DND-41 (cell line): ENCODE measurements around the gene CFL1.

Experiments
- ATAC-seq: fragments of 200-7000 bp; cut with Tn5 transposase; 3 replicates; pipeline ENCODE4 v1.9.1; 2021; ENCODE audit warnings: low read depth; ENCODE audit not compliant: insufficient read depth
- DNase-seq: peaks from one replicate; pipeline ENCODE4 v3.0.0-alpha.2; 2020
- H2AFZ ChIP-seq: 2 replicates; pipeline ENCODE4 v1.6.0; 2012; ENCODE audit warnings: low read depth, low read length
- H3K27ac ChIP-seq: 2 replicates; pipeline ENCODE4 v1.5.1; 2012; ENCODE audit warnings: low read length, inconsistent platforms
- H3K27me3 ChIP-seq: fragments of 200-600 bp; sonication (generic); 2 replicates; pipeline ENCODE4 v1.6.0; 2012; ENCODE audit warnings: low read length, mild to moderate bottlenecking, inconsistent platforms; ENCODE audit not compliant: insufficient read depth, poor library complexity
- H3K36me3 ChIP-seq: 2 replicates; pipeline ENCODE4 v1.5.1; 2012; ENCODE audit warnings: low read length, inconsistent platforms; ENCODE audit not compliant: insufficient read depth
- H3K4me1 ChIP-seq: 2 replicates; pipeline ENCODE4 v1.5.1; 2012; ENCODE audit warnings: mild to moderate bottlenecking, low read length; ENCODE audit not compliant: insufficient read depth
- H3K4me2 ChIP-seq: 2 replicates; pipeline ENCODE4 v1.6.0; 2012; ENCODE audit warnings: mild to moderate bottlenecking, moderate library complexity, low read length, inconsistent platforms; ENCODE audit not compliant: insufficient read depth
- H3K4me3 ChIP-seq, 2 experiments: fragments of 200-600 bp in 1 of 2; shearing (Covaris generic) in 1 of 2; 2 replicates each; pipeline ENCODE4 v1.5.1; 2012 to 2016; ENCODE audit warnings: inconsistent platforms in 2 of 2, low read length in 2 of 2, mild to moderate bottlenecking in 2 of 2, low read depth in 1 of 2, moderate library complexity in 1 of 2
- H3K79me2 ChIP-seq: 2 replicates; pipeline ENCODE4 v1.6.0; 2012; ENCODE audit warnings: low read length, inconsistent platforms; ENCODE audit not compliant: insufficient read depth
- H3K9ac ChIP-seq: 2 replicates; pipeline ENCODE4 v1.6.0; 2012; ENCODE audit warnings: low read depth, mild to moderate bottlenecking, inconsistent platforms, low read length, moderate library complexity
- H3K9me3 ChIP-seq: 2 replicates; pipeline ENCODE4 v1.5.1; 2012; ENCODE audit warnings: low read length, moderate library complexity, mild to moderate bottlenecking, inconsistent platforms; ENCODE audit not compliant: insufficient read depth, severe bottlenecking
- H4K20me1 ChIP-seq: 2 replicates; pipeline ENCODE4 v1.6.0; 2012; ENCODE audit warnings: low read length; ENCODE audit not compliant: insufficient read depth
- EZH2 ChIP-seq: IDR thresholded peaks from 3 replicates; pipeline ENCODE4 v1.6.1; 2012; ENCODE audit warnings: borderline replicate concordance, low read depth, mild to moderate bottlenecking, moderate library complexity, low read length, inconsistent platforms; ENCODE audit not compliant: severe bottlenecking
- TF ChIP-seq, protein P1 (sequence below): IDR thresholded peaks from 2 replicates; pipeline ENCODE4 v1.5.1; 2012; ENCODE audit warnings: borderline replicate concordance, low read length, moderate library complexity, mild to moderate bottlenecking; ENCODE audit not compliant: poor library complexity, severe bottlenecking; ENCODE audit errors: extremely low read depth

CFL1 gene

DNA sequence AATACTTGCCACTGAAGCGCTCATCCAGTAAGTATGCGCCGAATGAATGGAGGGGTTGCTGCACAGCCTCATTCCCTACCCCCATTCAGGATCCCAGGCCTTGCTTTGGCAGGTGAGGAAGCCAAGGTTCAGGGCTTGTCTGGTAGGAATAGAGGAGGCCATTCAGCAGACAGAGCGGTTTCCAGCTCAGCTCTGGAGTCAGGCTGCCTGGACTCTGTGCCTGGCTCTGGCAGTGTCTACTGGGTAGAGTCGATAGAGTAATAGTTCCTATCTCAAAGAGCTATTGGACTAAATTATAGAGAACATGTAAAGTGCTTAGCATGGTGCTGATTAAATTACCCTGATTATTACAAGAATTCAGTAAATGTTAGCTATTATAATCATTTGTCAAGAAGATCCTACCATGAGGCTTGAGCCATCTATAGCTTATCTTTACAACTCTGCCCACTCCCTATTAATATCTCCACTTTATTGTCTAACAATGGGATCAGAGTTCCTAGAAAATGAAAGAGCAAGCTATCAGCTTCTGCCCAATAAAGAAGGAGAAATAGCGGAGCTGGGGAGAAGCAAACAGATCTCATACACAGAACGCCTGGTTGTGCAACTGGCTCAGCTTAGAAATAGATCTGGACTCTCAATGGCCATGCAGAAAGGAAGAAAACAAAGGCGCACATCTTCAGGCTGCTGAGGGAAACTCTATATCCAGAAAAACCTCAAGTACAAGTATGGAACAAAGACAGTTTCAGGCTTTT lies 30.8 kb downstream of the CFL1 start:
- no peak for DNase-seq
- Histone ChIP-seq H3K9me3 (no peaks in the 10 kb centered on the region), H2AFZ (no peak overlapping the region)

DNA sequence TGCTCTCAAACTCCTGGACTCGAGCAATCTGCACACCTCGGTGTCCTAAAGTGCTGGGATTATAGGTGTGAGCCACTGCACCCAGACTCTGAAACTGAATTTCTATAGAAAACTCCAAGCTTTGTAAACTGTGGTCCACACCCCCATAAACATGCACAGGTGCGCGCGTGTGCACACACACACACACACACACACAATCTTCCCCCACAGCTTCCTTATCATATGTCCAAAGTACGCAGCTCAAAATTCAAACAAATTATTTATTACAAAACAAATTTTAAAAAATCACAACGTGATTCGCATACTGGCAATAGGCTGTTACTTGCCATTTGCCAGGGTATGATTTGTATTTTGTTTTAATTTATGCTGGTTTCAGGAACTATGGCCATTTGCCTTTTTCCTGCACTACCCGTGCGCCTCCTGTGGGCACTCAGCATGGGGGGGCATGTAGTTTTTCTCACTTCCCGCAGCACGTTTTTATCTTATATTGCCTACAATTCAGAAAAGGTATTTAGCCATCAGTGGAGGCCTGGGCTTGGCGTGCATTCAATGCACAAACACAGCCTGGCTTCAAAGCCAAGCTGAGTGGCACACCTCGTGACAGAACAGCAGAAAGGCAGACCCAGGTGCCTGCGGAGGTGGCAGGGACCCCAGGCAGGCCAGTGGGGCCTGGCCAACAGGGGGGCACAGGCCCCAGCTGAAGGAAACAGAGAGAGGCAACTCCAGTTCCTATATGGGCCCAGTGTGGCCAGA lies 35.0 kb downstream of the CFL1 start:
- Histone ChIP-seq H2AFZ (no peak overlapping the region), H3K9ac (no peak overlapping the region), H3K36me3 (no peaks in the 10 kb centered on the region), H3K27me3 (no peaks in the 10 kb centered on the region), H3K4me1 (peaks cover 4% of the 10 kb centered on the region), H3K79me2 (no peaks in the 10 kb centered on the region), H4K20me1 (no peaks in the 10 kb centered on the region), H3K4me2 (no peak overlapping the region), H3K4me3 (no peak overlapping the region), H3K27ac (no peak overlapping the region), H3K9me3 (no peaks in the 10 kb centered on the region)
- TF ChIP-seq, protein P1, sequence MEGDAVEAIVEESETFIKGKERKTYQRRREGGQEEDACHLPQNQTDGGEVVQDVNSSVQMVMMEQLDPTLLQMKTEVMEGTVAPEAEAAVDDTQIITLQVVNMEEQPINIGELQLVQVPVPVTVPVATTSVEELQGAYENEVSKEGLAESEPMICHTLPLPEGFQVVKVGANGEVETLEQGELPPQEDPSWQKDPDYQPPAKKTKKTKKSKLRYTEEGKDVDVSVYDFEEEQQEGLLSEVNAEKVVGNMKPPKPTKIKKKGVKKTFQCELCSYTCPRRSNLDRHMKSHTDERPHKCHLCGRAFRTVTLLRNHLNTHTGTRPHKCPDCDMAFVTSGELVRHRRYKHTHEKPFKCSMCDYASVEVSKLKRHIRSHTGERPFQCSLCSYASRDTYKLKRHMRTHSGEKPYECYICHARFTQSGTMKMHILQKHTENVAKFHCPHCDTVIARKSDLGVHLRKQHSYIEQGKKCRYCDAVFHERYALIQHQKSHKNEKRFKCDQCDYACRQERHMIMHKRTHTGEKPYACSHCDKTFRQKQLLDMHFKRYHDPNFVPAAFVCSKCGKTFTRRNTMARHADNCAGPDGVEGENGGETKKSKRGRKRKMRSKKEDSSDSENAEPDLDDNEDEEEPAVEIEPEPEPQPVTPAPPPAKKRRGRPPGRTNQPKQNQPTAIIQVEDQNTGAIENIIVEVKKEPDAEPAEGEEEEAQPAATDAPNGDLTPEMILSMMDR, result no peak
- no peak for TF ChIP-seq EZH2
- no peak for ATAC-seq
- no peak for DNase-seq

More for the DNA sequence above, 30.8 kb downstream of the CFL1 start:
- H3K4me1 ChIP-seq, result no peaks in the 10 kb centered on the region
- no peaks in the 10 kb centered on the region for H3K27me3 ChIP-seq
- TF ChIP-seq, protein P1, result no peak
- TF ChIP-seq EZH2, result no peak
- no peaks in the 10 kb centered on the region for H4K20me1 ChIP-seq
- H3K4me3 ChIP-seq, result no peak overlapping the region
- H3K27ac ChIP-seq, result no peak overlapping the region
- H3K9ac ChIP-seq, result no peak overlapping the region
- no peaks in the 10 kb centered on the region for H3K36me3 ChIP-seq
- H3K4me2 ChIP-seq, result no peak overlapping the region
- no peak for ATAC-seq
- no peaks in the 10 kb centered on the region for H3K79me2 ChIP-seq

DNA sequence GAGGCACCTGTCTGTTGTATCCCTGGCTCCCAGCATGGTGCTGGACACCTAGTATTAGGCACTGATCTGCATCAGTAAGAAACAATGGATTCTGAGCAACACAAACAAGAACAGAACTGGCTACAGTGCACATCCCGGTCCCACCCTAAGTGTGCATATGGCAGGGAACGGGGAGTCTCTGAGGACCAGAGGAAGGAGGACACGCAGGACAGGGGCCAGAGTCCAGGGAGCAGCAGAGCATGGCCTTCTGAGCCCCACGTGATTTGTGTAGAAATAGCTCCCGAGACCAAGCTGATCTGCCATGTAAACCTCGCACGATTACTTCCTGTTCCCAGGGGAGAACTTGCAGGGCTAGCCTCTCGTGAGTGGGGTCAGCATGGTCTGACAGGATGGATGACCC lies 36.9 kb downstream of the CFL1 start:
- H2AFZ ChIP-seq, result no peak overlapping the region
- H3K4me1 ChIP-seq, result peaks cover 19% of the 10 kb centered on the region
- TF ChIP-seq, protein P1, result no peak
- no peak for TF ChIP-seq EZH2
- ATAC-seq, result no peak
- no peak overlapping the region for H3K4me3 ChIP-seq
- H3K9me3 ChIP-seq, result no peaks in the 10 kb centered on the region
- no peak overlapping the region for H3K4me2 ChIP-seq
- no peaks in the 10 kb centered on the region for H3K27me3 ChIP-seq
- H3K9ac ChIP-seq, result no peak overlapping the region
- no peaks in the 10 kb centered on the region for H4K20me1 ChIP-seq
- no peak for DNase-seq
- no peaks in the 10 kb centered on the region for H3K36me3 ChIP-seq
- peaks cover 10% of the 10 kb centered on the region; the same call in 1 of the 2 replicates for H3K79me2 ChIP-seq
- no peak overlapping the region for H3K27ac ChIP-seq
